Activated T-helper 1 cell treated with anti-CD3 and anti-CD28 coated beads, Interleukin-12 subunit alpha, Interleukin-12 subunit beta, Interleukin-2, Interleukin-4 antibody, amounts not matched to agents 30 ng/mL and 10 ng/mL and 1 ng/mL, durations not matched to agents 14 hours and 24 hours and 36 hours (primary cell): ENCODE results near the gene CSTPP1. TPM values are rescaled to one million over a fixed set of nuclear protein-coding genes. Genes with fewer than 3 reads are reported as not detected.

Experiments used
- DNase-seq: peaks from one replicate; pipeline ENCODE4 v3.0.0; 2021; ENCODE audit warnings: low spot score
- H3K27ac Mint-ChIP-seq: one replicate; pipeline ENCODE4 v1.8.0; 2021; ENCODE audit warnings: mild to moderate bottlenecking, mixed read lengths
- H3K27me3 Mint-ChIP-seq: one replicate; pipeline ENCODE4 v1.8.0; 2022; ENCODE audit warnings: mild to moderate bottlenecking, moderate library complexity, mixed read lengths; ENCODE audit not compliant: insufficient read depth
- H3K36me3 Mint-ChIP-seq: one replicate; pipeline ENCODE4 v1.8.0; 2021; ENCODE audit warnings: low read depth, mixed read lengths
- H3K4me1 Mint-ChIP-seq: one replicate; pipeline ENCODE4 v1.8.0; 2021; ENCODE audit warnings: low read depth, mixed read lengths
- H3K4me3 Mint-ChIP-seq: one replicate; pipeline ENCODE4 v1.8.0; 2021; ENCODE audit warnings: mild to moderate bottlenecking, moderate library complexity, mixed read lengths
- H3K9me3 Mint-ChIP-seq: one replicate; pipeline ENCODE4 v1.8.0; 2021; ENCODE audit warnings: mixed read lengths
- intact Hi-C: fragments of 100-400 bp; cut with micrococcal nuclease; formaldehyde crosslinking; loops from one replicate; pipeline ENCODE4 v1.15.1; 2024
- total RNA-seq: library from RNA; stranded (reverse); gene quantifications from 2 replicates; pipeline ENCODE4 v1.2.3, GENCODE V29; 2022

CSTPP1 gene
- total RNA-seq, 1 donor from 2014 or later = 16.7 TPM

DNA sequence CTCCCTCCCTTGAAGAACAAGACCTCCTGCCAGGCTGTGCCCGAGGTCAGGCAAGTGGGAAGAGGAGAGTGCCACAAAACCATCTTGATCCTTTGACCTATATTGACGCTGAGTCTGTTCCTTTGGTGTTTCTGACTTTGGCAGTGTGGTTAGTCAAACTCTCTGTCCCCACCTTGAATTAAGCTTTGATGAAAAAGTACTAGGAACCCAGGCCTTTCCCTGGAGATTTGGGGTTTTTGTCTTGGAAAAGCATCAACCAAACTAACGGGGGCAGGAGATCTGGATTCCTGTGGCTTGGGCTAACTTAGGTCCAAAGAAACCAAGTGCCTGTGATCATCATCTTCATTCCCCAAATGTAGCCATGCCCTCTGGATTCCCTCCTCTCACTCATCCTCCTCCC, 199.8 kb downstream of the CSTPP1 start:
- Mint-ChIP-seq H3K27me3 (peaks cover 2% of the 10 kb centered on the region), H3K4me3 (no peak overlapping the region), H3K9me3 (no peaks in the 10 kb centered on the region), H3K27ac (no peak overlapping the region), H3K4me1 (peaks cover 5% of the 10 kb centered on the region), H3K36me3 (peaks cover 2% of the 10 kb centered on the region)
- DNase-seq = no peak
- intact Hi-C loops = no loop called here

- DNase-seq = no peak
- Mint-ChIP-seq H3K9me3 (no peaks in the 10 kb centered on the region), H3K4me1 (peaks cover 5% of the 10 kb centered on the region), H3K36me3 (peaks cover 2% of the 10 kb centered on the region), H3K4me3 (no peak overlapping the region), H3K27me3 (peaks cover 2% of the 10 kb centered on the region), H3K27ac (no peak overlapping the region)
- intact Hi-C loops = no loop called here
Measured at GRCh38 chr11:47136921-47137320, 200.4 kb downstream of the CSTPP1 start.

GRCh38 chr11:47137476-47137875, 200.9 kb downstream of the CSTPP1 start:
- Mint-ChIP-seq H3K36me3 (peaks cover 2% of the 10 kb centered on the region), H3K4me1 (peaks cover 5% of the 10 kb centered on the region), H3K27ac (no peak overlapping the region), H3K9me3 (no peaks in the 10 kb centered on the region), H3K4me3 (no peak overlapping the region), H3K27me3 (peaks cover 2% of the 10 kb centered on the region)
- intact Hi-C loops = no loop called here
- no peak for DNase-seq

DNA sequence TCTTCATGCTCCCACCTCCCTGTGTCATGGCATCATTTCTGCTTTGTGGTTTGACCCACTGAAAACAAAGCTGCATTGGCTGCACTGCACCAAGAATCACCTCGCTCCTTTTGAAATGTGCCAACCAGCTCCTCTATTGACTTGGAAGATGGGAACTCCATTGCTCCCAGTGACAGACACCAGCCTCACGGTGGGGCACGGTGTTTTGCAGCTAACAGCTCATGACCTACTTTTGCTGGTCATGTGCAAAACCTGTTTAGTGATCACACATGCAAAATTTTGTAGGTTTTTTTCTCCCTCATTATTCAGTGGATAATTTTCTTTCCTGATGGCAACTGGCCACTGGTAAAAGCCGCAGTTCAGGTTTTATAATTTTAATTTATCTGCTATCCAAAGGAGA, 203.3 kb downstream of the CSTPP1 start:
- no peak overlapping the region for H3K4me3 Mint-ChIP-seq
- DNase-seq = no peak
- H3K9me3 Mint-ChIP-seq = no peaks in the 10 kb centered on the region
- H3K4me1 Mint-ChIP-seq = peaks cover 5% of the 10 kb centered on the region
- intact Hi-C loops = no loop called here
- H3K27me3 Mint-ChIP-seq = no peaks in the 10 kb centered on the region
- H3K27ac Mint-ChIP-seq = no peak overlapping the region
- peaks cover 2% of the 10 kb centered on the region for H3K36me3 Mint-ChIP-seq

DNA sequence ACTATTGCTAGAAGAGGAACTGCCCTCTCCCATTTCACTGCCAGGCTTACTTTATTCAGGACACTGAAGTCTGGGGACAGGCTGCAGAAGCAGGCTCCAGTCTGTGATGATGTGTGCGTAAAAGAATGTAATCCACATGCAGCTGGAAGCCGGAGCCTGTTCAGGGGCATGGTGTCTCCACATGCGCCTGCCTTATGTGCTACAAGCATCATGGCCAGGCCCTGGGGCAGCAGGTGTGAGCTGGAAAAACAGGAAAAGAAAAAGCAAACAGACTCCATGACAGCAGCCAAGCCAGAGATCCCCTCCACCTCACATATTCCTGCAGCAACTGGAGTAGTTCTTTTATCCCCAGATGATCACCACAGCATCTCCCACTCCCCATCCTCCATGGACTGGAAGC, 206.8 kb downstream of the CSTPP1 start:
- DNase-seq = no peak
- intact Hi-C loops = no loop called here
- H3K27me3 Mint-ChIP-seq = no peaks in the 10 kb centered on the region
- H3K4me1 Mint-ChIP-seq = peaks cover 5% of the 10 kb centered on the region
- no peaks in the 10 kb centered on the region for H3K9me3 Mint-ChIP-seq
- H3K36me3 Mint-ChIP-seq = peaks cover 2% of the 10 kb centered on the region
- H3K27ac Mint-ChIP-seq = no peak overlapping the region
- H3K4me3 Mint-ChIP-seq = no peak overlapping the region

- Mint-ChIP-seq H3K9me3 (no peaks in the 10 kb centered on the region), H3K27ac (no peak overlapping the region), H3K36me3 (no peaks in the 10 kb centered on the region), H3K4me3 (no peak overlapping the region), H3K4me1 (no peaks in the 10 kb centered on the region), H3K27me3 (no peaks in the 10 kb centered on the region)
- DNase-seq = no peak
- intact Hi-C loops = no loop called here
Measured at GRCh38 chr11:47144541-47144940, 208.0 kb downstream of the CSTPP1 start.

GRCh38 chr11:47147250-47147649, 210.7 kb downstream of the CSTPP1 start:
- H3K27ac Mint-ChIP-seq = no peak overlapping the region
- no peaks in the 10 kb centered on the region for H3K4me1 Mint-ChIP-seq
- no peaks in the 10 kb centered on the region for H3K36me3 Mint-ChIP-seq
- intact Hi-C loops = no loop called here
- DNase-seq = no peak
- peaks cover 3% of the 10 kb centered on the region for H3K27me3 Mint-ChIP-seq
- no peaks in the 10 kb centered on the region for H3K9me3 Mint-ChIP-seq
- no peak overlapping the region for H3K4me3 Mint-ChIP-seq

DNA sequence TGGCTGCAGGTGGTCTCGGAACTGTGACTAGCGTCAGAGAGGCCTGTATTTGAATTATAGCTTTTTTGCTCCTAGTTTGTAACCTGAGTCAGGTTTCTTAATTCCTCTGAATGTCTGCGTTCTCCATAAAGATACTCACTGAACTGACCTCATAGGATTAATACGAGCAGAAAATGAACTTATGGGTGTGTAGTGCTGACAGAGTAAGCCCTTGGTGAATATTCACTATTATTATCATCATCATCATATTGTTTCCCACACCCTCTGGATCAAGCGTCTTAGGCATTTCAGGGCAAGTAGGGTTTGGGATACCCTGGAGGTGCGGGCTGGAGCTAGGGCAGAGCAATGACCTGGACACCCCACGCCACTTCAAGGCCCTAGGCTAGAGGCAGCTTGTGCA, 211.1 kb downstream of the CSTPP1 start:
- H3K9me3 Mint-ChIP-seq = no peaks in the 10 kb centered on the region
- intact Hi-C loops = no loop called here
- H3K27me3 Mint-ChIP-seq = peaks cover 3% of the 10 kb centered on the region
- no peaks in the 10 kb centered on the region for H3K36me3 Mint-ChIP-seq
- H3K4me3 Mint-ChIP-seq = no peak overlapping the region
- H3K27ac Mint-ChIP-seq = no peak overlapping the region
- DNase-seq = no peak
- no peaks in the 10 kb centered on the region for H3K4me1 Mint-ChIP-seq

- no peak for DNase-seq
- Mint-ChIP-seq H3K27ac (no peak overlapping the region), H3K4me1 (peaks cover 4% of the 10 kb centered on the region), H3K27me3 (peaks cover 3% of the 10 kb centered on the region), H3K9me3 (no peaks in the 10 kb centered on the region), H3K36me3 (no peaks in the 10 kb centered on the region), H3K4me3 (no peak overlapping the region)
- intact Hi-C loops = no loop called here
Measured at GRCh38 chr11:47148270-47148669, 211.7 kb downstream of the CSTPP1 start.

- peaks cover 3% of the 10 kb centered on the region for H3K27me3 Mint-ChIP-seq
Measured at GRCh38 chr11:47148903-47149531, 212.5 kb downstream of the CSTPP1 start.

DNA sequence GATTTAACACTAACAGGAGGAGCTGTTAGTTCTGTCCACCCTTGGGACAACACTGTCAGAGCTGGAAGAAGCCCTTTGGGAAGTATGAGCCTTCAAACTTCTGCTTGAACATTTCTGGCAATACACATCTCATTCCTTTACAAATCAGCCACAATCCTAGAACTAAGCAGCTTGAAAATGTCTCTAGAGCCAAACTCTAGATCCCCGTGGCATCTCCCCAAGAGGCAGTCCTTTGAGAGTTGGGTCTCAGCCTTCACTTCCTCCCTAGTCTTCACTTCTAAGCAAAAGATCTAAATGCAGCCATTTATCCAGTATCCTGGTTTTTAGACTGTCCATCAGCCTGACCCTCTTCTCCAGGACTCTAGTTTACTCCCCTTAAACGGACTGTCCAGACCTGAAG, 213.2 kb downstream of the CSTPP1 start:
- peaks cover 3% of the 10 kb centered on the region for H3K27me3 Mint-ChIP-seq
- no peak overlapping the region for H3K27ac Mint-ChIP-seq
- H3K4me3 Mint-ChIP-seq = no peak overlapping the region
- no peaks in the 10 kb centered on the region for H3K36me3 Mint-ChIP-seq
- no peak for DNase-seq
- intact Hi-C loops = no loop called here
- H3K4me1 Mint-ChIP-seq = peaks cover 15% of the 10 kb centered on the region
- no peaks in the 10 kb centered on the region for H3K9me3 Mint-ChIP-seq

More at GRCh38 chr11:47148903-47149531, 212.5 kb downstream of the CSTPP1 start:
- intact Hi-C loops = no loop called here
- Mint-ChIP-seq H3K9me3 (no peaks in the 10 kb centered on the region), H3K27ac (no peak overlapping the region), H3K4me3 (no peak overlapping the region), H3K36me3 (no peaks in the 10 kb centered on the region), H3K4me1 (peaks cover 8% of the 10 kb centered on the region)
- no peak for DNase-seq

GRCh38 chr11:47152126-47152952, 215.8 kb downstream of the CSTPP1 start:
- no peaks in the 10 kb centered on the region for H3K9me3 Mint-ChIP-seq
- peaks cover 24% of the 10 kb centered on the region for H3K4me1 Mint-ChIP-seq
- no peak for DNase-seq
- no peak overlapping the region for H3K27ac Mint-ChIP-seq
- intact Hi-C loops = no loop called here
- H3K4me3 Mint-ChIP-seq = no peak overlapping the region
- peaks cover 3% of the 10 kb centered on the region for H3K27me3 Mint-ChIP-seq
- H3K36me3 Mint-ChIP-seq = peaks cover 4% of the 10 kb centered on the region
